Neural progenitor cell (in vitro differentiated cells): ENCODE data around the gene AGAP9.
"Not testable (repeated sequence)": the region's sequence is repeated elsewhere in the genome, so short reads cannot be mapped to it uniquely, and the experiment has no call there.

Experiments used
- CTCF ChIP-seq: fragments of 200-600 bp; sonication (generic); IDR thresholded peaks from 2 replicates; pipeline ENCODE4 v1.5.1; 2017; ENCODE audit warnings: antibody characterized with exemption, mild to moderate bottlenecking
- EZH2 ChIP-seq: fragments of 200-600 bp; sonication (generic); IDR thresholded peaks from 2 replicates; pipeline ENCODE4 v1.6.1; 2017; ENCODE audit warnings: antibody characterized with exemption, mild to moderate bottlenecking, moderate library complexity
- EZH2phosphoT487 ChIP-seq: fragments of 200-600 bp; sonication (generic); IDR thresholded peaks from 2 replicates; pipeline ENCODE4 v1.6.1; 2017; ENCODE audit warnings: antibody characterized with exemption

DNA sequence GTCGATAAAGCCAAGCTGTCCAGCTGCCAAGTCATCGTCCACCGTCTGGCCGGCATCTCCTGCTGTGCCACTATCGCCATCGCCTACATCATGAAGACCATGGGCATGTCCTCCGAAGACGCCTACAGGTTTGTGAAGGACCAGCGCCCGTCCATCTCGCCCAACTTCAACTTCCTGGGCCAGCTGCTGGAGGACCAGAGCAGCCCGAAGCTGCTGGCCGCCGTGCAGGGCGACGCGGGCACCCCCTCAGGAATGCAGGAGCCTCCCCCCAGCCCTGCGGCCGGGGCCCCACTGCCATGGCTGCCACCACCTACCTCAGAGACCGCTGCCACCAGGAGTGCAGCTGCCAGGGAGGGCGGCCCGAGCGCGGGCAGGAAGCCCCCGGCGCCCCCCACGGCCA is 41.5 kb upstream of the AGAP9 start:
- not testable (repeated sequence) for TF ChIP-seq EZH2, CTCF, EZH2phosphoT487
